ENCODE measurements around the gene ACTR3. TPM values are rescaled to one million over a fixed set of nuclear protein-coding genes. Genes with fewer than 3 reads are reported as not detected.

Gene ACTR3
- total RNA-seq, 1 experiment from 2014 or later: 180 TPM

GRCh38 chr2:113887009-113887792, 2.7 kb upstream of the ACTR3 start:
- no peak overlapping the region for H3K9ac ChIP-seq (ENCODE audit: extremely low read depth, insufficient read length, low read length)
- no peaks in the 10 kb centered on the region for H3K9me3 Mint-ChIP-seq

More at GRCh38 chr2:113887009-113887792, 2.7 kb upstream of the ACTR3 start:
- no peak overlapping the region for H3T11ph ChIP-seq (ENCODE audit: low read length)
- Mint-ChIP-seq H3K36me3 (ENCODE audit: insufficient read depth in 1 of 3, low read depth in 3 of 3) (peaks cover 0 to 5% (median 0%) of the 10 kb centered on the region in 3 experiments; a peak in 2 of 7 replicates), H3K4me3 (no peak overlapping the region), H3K27ac (peak overlapping the region in 1 of 3 experiments; percentile 78; a peak in 1 of 7 replicates), H3K4me1 (peaks cover 35 to 38% of the 10 kb centered on the region in 2 experiments), H3K27me3 (ENCODE audit: low read depth) (no peaks in the 10 kb centered on the region)
- H4K20me1 ChIP-seq (ENCODE audit: control insufficient read depth, insufficient read depth, insufficient read length): no peaks in the 10 kb centered on the region
- H3K4me2 ChIP-seq (ENCODE audit: insufficient read depth, insufficient read length, low read length): no peak overlapping the region
- no peak overlapping the region for H3K14ac ChIP-seq (ENCODE audit: insufficient read depth, low read length)
- no peak overlapping the region for H3K27ac ChIP-seq (ENCODE audit: insufficient read length, low read depth, low read length)
- peaks cover 5% of the 10 kb centered on the region for H3K23me2 ChIP-seq (ENCODE audit: insufficient read length, low read depth, low read length, poor library complexity, severe bottlenecking)
- no peaks in the 10 kb centered on the region for H3K27me3 ChIP-seq (ENCODE audit: insufficient read depth, low read length)
- no peak overlapping the region for H3K18ac ChIP-seq (ENCODE audit: insufficient read length, low read depth, low read length)
- no peak overlapping the region for H2BK120ac ChIP-seq (ENCODE audit: low read depth, low read length, poor library complexity, severe bottlenecking)
- TF ChIP-seq, protein P1, sequence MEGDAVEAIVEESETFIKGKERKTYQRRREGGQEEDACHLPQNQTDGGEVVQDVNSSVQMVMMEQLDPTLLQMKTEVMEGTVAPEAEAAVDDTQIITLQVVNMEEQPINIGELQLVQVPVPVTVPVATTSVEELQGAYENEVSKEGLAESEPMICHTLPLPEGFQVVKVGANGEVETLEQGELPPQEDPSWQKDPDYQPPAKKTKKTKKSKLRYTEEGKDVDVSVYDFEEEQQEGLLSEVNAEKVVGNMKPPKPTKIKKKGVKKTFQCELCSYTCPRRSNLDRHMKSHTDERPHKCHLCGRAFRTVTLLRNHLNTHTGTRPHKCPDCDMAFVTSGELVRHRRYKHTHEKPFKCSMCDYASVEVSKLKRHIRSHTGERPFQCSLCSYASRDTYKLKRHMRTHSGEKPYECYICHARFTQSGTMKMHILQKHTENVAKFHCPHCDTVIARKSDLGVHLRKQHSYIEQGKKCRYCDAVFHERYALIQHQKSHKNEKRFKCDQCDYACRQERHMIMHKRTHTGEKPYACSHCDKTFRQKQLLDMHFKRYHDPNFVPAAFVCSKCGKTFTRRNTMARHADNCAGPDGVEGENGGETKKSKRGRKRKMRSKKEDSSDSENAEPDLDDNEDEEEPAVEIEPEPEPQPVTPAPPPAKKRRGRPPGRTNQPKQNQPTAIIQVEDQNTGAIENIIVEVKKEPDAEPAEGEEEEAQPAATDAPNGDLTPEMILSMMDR (conservative IDR thresholded peaks at IDR 0.05): no peak
- H2BK20ac ChIP-seq (ENCODE audit: low read depth, low read length, poor library complexity, severe bottlenecking): no peak overlapping the region
- no peak overlapping the region for H2BK5ac ChIP-seq (ENCODE audit: insufficient read length, low read length)
- H3K23ac ChIP-seq (ENCODE audit: insufficient read length, low read depth, low read length): no peak overlapping the region
- H4K5ac ChIP-seq (ENCODE audit: insufficient read length, low read depth, low read length): no peak overlapping the region
- H3K79me1 ChIP-seq (ENCODE audit: insufficient read depth, low read depth, low read length, poor library complexity, severe bottlenecking): peaks cover 3% of the 10 kb centered on the region
- peaks cover 4% of the 10 kb centered on the region for H3K4me1 ChIP-seq (ENCODE audit: insufficient read depth, low read length)
- no peak overlapping the region for H2AK5ac ChIP-seq (ENCODE audit: insufficient read length, low read length)
- H2BK12ac ChIP-seq (ENCODE audit: insufficient read length, low read depth, low read length): no peak overlapping the region
- H4K91ac ChIP-seq (ENCODE audit: insufficient read length, low read depth, low read length): no peak overlapping the region
- WGBS (ENCODE audit: extremely low coverage, insufficient read length, low lambda C conversion rate): no CpG with 5 or more reads among the region's 7 CpGs
- DNase-seq: no peak
- H2BK15ac ChIP-seq (ENCODE audit: low read depth, low read length): no peak overlapping the region
- no peak overlapping the region for H4K8ac ChIP-seq (replicated peaks; ENCODE audit: insufficient read length, low read depth, low read length)
- H3K79me2 ChIP-seq (ENCODE audit: insufficient read depth, low read length): peaks cover 2% of the 10 kb centered on the region; the same call in 1 of the 2 replicates
- H2AFZ ChIP-seq (ENCODE audit: low read length): no peak overlapping the region
- H3K9me3 ChIP-seq (ENCODE audit: control insufficient read depth, low read depth, low read length): no peaks in the 10 kb centered on the region
- H3K56ac ChIP-seq (ENCODE audit: insufficient read length, low read depth, low read length): no peak overlapping the region
- no peak overlapping the region for H3K4ac ChIP-seq (ENCODE audit: low read depth, low read length)
